IPS-11a (cell line): ENCODE measurements around the gene ABR.
"Not testable (repeated sequence)": the region's sequence is repeated elsewhere in the genome, so short reads cannot be mapped to it uniquely, and the experiment has no call there.

Source experiments
- H3K4me3 ChIP-seq: one replicate; pipeline ENCODE4 v1.5.1; 2013; ENCODE audit warnings: low read depth, low read length, control low read depth

The ABR gene

DNA sequence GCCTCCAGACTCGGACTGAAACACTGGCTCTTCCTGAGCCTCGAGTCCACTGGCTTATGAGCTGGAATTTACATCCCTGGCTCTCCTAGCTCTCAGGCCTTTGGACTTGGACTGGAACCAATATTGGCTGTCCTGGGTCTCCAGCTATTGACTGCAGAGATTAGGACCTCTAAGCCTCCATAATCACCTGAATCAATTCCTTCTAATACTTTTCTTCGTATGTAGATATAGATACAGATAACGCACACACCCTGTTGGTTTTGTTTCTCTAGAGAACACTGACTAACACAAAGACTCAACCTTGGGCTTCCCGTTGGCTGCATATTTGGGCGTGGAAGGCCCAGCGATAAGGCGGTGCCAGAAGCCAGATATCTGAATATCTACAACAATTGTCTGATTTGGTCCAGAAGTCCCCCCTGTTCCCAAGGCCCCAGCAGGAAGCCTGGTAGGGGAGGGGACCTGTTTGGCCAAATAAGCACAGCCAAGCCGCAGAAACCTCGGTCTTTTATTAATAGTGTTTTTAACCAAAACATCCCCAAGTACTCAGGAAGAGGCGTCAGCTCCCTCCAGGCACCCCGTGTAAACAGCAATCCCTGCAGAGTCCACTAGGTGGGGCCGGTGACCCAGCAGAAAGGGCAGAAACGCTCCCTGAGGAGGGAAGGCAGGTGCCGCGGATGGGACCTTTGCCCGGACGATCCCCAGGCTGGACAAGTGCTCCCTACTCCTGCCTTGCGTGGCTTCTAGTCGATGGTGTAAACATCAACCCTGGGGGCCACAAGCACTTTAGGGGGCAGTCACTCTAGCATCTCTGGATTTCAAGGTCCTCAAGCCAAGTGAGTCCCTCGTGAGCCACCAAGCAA, 57.0 kb downstream of the ABR start:
- H3K4me3 ChIP-seq: no peak overlapping the region

DNA sequence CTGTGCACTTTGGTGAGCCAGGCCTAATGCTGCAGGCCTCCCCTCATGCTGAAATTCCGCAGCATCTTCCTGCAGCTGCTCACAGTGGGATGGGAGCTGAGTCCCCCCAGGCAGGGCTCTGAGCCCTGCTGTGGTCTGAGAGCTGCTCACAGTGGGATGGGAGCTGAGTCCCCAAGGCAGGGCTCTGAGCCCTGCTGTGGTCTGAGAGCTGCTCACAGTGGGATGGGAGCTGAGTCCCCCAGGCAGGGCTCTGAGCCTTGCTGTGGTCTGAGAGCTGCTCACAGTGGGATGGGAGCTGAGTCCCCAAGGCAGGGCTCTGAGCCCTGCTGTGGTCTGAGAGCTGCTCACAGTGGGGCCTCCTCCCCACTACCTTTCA, 58.4 kb downstream of the ABR start:
- not testable (repeated sequence) for H3K4me3 ChIP-seq

DNA sequence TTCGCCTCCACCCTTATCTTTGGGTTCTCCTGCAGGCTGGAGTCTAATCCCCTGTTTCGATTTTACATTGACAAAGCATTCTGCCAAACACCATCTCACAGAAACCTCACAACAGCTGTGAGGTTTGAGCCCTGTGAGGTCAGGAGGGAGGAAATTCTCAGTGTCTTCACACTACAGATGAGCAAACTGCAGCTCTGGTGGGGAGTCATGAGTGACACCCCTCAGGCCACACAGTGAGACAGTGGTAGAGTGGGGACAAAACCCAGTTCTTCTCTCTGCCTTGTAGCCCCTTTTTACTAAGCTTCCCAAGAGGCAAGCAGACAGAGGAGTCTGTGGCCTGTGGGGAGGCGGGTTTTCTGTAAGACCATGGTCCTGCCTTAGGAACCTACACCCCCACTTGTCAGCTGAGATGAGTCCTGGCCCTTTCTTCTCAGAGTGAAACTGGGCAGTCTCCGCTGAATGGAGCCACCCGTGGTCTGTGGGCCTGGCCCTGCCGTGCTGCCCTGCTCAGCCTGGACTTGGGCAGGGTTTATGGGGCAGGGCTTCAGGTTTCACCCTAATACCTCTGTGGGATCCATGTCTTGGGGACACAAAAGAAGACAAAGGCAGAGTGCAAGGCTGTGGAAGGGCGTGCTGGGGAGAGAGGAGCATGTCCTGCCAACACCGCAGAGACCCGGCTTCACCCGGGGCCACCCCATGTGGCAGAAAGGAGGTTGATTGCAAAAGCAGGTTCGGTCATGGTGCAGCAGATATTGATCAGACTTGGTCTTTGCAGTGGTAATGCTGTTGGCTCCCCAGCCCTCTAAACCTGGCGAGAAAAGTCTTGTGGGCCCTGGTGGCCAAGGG, 59.0 kb downstream of the ABR start:
- H3K4me3 ChIP-seq: no peak overlapping the region

DNA sequence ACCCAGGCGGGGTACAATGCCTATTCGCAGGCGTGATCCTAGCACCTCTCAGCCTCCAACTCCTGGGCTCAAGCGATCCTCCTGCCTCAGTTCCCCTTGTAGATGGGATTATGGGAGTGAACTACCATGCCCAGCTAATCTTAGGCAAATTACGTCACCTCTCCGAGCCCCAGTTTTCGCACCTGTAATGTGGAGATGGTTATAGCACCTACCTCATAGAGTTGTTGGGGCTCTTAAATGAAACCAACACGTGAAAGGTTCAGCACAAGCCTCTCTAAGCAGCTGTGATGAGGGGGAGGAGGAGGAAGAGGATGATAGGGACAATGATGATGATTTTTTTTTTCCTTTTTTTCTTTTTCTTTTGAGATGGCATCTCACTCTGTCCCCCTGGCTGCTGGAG, 59.9 kb downstream of the ABR start:
- no peak overlapping the region for H3K4me3 ChIP-seq

DNA sequence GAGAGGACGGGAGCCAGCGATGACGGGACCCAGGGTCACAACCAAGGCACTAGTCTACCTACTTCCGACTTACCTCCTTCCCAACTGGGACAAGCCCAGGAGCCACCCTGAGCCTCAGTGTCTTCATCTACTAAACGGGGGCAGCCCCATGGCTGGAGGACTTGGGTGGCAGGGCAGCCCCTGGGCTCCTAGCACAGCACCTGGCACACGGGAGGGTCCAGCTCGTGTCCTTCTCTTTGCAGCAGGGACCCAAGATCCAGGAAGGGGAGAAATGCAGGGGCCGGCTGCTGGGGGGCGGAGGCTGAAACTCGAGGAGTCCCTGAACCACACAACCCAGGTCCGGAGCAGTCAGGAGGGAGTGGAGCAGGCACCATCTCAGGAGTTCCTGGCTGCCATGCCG, 63.2 kb downstream of the ABR start:
- H3K4me3 ChIP-seq: no peak overlapping the region

DNA sequence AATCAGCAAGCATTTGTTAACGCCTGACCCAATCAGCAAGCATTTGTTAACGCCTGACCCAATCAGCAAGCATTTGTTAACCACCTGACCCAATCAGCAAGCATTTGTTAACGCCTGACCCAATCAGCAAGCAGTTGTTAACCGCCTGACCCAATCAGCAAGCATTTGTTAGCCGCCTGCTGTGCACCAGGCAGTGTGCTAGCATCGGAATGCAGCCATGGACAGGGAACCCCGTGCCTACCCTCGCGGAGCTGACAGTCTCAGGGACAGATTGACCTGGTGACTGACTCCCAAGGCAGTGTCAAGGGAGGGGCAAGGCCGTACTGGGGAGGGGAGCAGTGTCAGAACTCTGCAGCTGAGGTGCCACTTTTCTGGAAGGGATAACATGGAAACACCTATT, 66.9 kb downstream of the ABR start:
- no peak overlapping the region for H3K4me3 ChIP-seq

DNA sequence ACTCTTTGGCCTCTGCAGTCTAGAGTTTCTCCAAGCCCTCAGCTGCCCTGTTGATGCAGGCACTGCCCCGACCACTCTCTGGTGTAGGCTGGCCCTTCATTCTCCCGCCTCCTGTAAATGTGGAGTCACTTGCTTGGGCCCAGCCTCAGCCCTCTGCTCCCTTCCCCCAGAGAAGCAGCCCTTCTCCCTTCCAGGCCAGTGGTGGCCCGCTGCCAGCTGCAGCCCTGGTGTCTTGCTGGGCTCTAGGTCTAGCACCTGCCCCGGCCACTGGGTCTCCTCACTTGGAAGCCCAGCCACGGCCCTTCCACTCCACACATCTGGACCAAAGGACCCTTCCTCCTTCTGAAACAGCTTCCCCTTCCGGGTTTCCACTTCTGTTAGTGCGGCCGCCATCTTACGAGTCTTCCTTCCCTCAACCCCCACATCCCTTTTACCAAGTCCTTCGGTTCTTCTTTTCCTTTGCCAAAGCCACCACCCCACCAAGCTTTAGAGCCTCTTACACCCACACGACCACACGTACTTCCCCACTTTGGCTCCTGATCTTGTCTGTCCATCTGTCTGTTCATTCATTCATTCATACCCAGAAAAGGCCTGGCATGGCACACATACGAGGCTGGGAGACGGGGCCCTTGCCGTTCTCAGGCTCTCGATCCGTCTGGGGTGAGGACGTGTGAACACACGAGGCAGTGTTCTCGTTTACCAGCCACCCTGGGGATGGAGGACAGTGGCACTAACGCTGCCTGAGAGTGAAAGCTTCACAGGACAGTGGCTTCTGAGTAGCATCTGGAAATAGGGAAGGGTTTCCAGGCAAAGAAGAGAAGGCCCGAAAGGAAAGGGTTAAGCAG, 68.0 kb downstream of the ABR start:
- H3K4me3 ChIP-seq: no peak overlapping the region

DNA sequence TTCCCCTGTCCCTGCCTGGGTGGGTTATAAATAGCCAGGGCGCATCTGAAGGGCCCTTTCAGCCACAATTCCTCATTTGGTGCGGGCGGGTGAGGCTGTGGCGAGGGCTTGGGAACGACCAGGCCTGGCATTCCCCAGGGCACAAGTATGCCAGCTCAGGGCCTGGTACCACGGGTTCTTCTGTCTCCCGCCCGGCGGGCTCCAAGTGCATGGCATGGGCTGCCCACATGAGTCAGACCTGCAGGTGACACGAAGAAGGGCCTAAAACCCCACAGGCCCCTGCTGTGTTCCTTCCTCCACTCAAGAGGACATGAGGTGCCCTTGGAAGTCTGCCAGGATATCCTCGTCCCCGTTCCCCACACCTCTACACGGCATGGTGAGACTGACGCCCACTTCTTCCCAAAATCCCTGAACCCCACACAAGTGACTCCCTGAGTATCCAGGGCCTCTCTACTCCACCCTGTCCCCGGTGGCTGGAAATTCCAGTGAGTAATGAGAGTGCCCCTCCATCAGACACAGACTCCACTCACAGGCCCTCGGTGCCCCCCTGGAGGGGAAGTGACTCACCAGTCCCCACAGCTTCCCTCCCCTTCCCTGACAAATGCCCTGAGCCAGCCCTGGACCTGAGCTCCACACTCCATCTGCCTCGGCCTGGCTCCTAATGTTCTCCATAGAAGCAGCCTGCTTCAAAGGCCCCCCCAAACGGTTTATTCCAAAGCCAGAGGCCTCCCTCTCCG, 68.8 kb downstream of the ABR start:
- no peak overlapping the region for H3K4me3 ChIP-seq

DNA sequence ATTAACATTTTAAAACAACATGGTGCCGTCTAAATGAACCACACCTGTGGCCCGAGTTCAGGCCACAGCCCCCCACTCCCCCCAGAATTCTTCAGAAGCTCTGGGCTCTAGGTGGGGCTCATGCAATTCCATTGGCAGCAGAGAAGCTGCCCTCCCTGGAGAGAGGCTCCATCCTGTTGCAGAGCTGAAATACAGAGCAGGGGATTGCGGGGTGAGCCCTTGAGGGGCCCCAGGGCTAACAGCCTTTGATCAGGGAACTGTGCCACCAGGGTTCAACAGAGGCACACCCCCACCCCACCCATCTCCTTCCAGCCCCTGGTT, 69.3 kb downstream of the ABR start:
- H3K4me3 ChIP-seq: no peak overlapping the region

DNA sequence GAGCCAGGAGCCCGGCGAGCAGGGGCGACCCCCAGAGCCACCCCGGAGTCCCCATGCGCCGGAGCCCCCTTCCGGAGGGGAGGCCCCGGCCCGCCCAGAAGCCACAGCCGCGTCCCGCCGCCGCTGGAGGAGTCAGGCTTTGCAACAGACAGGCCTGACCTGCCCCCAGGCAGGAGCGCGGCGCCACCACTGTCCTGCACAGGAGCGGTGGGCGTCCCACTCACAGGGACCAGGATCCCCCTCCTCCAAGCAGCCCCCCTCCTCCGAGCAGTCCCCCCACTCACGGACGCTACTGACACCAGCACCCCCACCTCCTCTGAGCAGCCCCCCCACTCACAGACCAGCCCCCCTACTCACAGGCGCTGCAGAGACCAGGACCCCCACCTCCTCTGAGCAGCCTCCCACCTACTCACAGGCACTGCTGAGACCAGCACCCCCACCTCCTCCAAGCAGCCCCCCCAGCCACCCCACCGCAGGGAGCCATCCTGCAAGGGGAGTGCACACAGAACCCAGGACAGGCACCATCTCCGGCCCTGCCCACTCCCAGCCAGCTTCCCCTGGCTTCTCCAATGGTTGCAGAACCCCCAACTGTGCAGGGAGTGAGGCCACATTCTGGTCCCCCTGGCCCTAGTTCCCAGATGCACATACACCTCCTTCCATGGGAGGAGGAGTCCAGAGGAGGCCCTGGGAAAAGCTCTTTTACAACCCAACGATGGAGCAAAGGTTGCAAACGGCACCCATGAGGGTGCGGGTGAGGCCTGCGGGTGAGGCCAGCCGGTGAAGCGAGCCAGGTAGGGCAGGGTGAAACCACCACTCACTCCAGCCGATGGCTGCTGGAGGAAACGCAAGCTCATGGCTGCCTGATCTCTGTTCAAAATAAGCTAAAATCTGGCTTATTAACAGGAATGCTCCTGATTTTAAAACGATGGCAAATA, 69.9 kb downstream of the ABR start:
- peak overlapping the region; percentile 41 for H3K4me3 ChIP-seq

DNA sequence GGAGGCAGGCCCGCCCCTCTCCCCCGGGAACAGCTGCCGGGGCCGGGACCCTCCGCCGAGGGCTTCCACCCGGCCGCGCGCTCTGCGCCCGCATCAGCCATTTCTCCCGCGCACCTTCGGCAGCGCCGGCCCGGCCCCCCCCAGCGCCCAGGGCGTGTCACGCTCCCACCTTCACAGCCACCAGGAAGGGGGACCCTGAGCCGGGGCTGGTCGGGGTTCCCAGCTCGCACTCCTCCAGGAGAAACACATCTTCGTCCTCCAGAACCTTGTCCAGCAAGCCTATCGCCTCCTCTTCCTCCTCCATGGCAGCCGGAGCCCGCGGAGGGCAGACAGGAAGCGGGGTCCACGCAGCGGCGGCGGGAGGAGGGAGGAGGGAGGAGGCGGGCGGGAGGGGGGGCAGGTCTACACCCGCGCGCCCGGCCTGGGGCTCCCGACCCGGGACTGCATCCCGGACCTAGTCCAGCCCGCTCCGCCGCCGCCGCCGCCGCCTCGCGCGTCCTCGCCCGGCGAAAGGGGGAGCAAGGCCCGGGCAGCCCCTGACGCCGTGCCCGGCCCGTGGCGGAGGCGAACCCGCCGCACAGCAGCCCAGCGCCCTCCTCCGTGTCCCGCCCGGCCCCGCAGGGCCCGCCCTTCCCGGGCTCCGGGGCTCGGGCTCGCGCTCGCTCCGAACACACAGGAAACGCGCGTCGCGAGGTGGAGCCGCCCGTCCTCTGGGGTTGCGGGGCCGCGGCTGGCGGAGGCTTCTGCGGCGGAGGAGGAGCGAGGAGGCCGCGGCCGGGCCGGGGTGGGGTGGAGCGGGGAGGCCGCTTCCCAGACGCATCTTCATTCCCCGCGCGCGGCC, 70.8 kb downstream of the ABR start:
- H3K4me3 ChIP-seq: peak overlapping the region; percentile 43

DNA sequence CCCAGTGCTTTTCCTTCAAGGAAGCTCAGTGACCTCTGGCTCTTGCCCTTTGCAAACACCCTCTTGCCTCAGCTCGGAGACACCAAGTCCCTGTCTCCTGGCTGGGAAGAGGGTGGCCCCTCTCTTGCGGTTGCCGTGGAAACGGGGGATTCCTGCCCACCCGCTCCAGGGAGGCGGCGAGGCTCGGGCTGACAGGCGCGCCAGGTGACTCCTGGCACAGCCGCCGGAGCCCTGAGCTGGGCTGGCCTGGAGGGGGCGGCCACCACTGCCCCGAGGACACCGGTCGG, 71.4 kb downstream of the ABR start:
- peak overlapping the region; percentile 43 for H3K4me3 ChIP-seq

DNA sequence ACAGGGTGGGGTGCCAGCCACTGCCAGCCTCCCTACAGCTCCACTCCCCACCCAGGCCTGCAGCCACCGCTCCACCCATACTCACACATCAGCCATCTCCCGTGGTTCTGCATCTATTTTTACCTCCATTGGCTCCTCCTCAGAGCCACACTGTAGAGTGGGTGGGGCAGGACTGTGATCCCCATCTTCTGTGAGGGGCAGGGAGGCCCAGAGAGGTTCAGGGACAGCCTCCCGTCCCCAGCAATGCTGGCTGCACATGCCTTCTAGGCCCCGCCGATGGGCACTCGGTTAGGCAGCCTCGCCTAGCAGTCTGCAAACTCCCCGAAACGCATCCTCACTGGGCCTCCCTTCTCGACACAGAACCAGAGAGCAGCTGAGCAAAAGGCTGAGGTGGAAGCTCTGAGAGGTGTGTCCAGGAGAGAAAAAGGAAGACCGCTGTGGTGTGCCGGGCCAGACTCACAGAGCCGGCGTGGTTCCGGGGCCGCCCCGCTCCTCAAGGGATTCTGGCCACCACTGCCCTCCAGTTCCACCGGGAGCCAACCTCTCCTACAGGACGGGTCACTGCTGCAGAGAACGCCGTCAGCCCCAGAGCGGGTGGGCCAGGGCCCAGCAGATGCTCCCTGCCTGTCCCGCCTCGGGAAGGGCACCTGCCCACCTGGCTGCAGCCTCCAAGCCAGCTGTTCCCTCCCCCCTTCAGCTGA, 71.9 kb downstream of the ABR start:
- peak overlapping the region; percentile 43 for H3K4me3 ChIP-seq

DNA sequence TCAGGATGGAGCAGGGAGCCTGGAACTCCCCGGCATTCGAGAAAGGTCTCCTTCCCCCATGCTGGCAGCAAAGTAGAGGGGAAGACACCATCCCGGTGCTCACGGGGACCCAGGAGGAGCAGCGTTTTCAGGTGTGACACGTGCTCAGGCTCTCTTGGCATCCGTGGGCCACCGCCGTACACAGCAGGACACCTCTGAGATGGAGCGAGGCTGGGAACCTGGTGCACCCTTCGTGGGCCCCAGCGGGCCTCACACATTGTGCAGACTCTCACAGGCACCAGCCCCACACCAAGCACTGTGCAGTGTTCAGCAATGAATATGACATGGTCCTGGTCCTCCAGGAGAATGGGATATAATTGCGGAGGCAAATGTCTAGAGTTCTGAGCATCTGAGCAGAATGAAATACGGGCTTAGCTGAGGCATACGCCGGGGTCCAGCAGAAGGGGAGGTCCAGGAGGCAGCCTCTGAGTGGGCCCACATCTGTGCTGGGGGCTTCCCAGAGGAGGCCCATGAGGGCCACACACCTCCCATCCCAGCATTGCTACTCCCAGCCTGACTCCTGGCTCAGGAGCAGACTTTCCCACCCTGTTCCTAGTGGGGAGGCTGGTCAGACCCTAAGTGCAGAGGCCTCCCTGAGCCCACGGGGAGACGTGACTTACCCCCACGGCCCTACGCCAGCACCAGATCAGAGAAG, 72.6 kb downstream of the ABR start:
- no peak overlapping the region for H3K4me3 ChIP-seq

DNA sequence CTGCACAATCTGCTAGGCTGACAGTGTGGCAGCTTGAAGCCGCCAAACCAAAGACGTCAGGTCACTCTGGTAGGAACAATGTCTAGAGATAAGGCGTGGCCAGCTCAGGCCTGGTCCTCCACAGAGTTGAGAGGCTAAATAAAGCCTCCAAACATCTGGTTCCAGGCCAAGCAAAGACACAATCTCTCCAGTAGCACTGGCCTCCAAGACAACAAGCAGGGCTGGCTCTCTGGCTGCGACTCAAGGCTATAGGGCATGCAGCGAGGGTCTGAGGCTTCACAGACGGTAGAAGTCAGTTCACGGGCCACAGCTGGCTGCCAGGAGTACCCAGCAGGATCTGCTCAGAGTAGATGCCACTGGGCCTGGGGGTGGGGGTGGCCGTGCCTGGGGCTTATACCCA, 75.6 kb downstream of the ABR start:
- H3K4me3 ChIP-seq: no peak overlapping the region

DNA sequence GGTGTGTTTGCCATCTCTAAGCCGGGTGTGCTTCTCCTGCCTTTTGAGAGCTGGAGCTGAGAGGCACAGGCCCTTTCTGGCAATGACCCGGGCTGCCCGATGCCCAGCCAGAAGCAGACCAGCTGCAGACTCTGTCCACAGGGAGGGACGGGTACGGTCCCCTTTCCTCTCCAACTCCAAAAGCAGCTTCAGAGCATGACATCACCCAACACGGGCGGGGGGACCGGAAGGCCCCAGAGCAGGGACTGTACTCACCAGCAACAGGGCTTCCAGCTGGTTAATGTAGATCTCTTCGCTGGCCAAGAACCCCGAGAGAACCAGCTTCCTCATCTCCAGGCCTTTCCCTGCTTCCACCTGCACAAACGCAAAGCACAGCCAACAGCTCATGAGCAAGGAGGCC, 79.4 kb downstream of the ABR start:
- H3K4me3 ChIP-seq: no peak overlapping the region

DNA sequence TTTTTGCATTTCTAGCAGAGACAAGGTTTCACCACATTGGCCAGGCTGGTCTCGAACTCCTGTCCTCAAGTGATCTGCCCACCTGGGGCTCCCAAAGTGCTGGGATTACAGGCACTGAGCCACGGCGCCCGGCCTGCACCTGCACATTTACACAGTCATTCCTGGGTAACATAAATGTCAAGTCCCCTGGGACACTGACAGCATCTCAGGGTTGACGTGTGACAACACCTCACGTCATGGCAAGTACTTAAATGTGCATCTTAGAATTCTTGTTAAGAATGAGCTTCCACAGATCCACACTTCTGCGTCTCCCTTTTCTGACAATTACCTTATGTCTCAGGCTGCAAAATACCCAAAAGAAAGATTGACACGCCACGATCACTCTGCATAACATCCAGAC, 80.5 kb downstream of the ABR start:
- no peak overlapping the region for H3K4me3 ChIP-seq
